ENCODE data around the gene GNG13. TPM values are rescaled to one million over a fixed set of nuclear protein-coding genes. Genes with fewer than 3 reads are reported as not detected.

GNG13 gene
- total and polyA plus RNA-seq, 2 donors (not counting 3 experiments of a cell fraction or from before 2014, with no cell fraction given): not detected

GRCh38 chr16:772959-773358 is 27.6 kb downstream of the GNG13 start:
- Histone ChIP-seq H3K9me3 (replicated peaks; ENCODE audit: control insufficient read depth, insufficient read depth, low read length) (no peaks in the 10 kb centered on the region), H3K27me3 (ENCODE audit: control insufficient read depth in 2 of 2, insufficient read depth in 2 of 2, low read length in 2 of 2) (no peaks in the 10 kb centered on the region), H3K79me2 (ENCODE audit: control insufficient read depth, insufficient read depth, low read length) (no peaks in the 10 kb centered on the region), H3K27ac (ENCODE audit: insufficient read depth, low read depth, low read length) (no peak overlapping the region), H2AFZ (ENCODE audit: low read depth, low read length) (no peak overlapping the region), H3K4me3 (replicated peaks in 1 of 3; ENCODE audit: insufficient read depth in 1 of 3, low read depth in 1 of 3, low read length in 3 of 3) (no peak overlapping the region), H3K36me3 (ENCODE audit: control insufficient read depth in 2 of 2, extremely low read depth in 1 of 2, insufficient read depth in 2 of 2, low read length in 2 of 2) (no peaks in the 10 kb centered on the region), H4K20me1 (replicated peaks; ENCODE audit: control insufficient read depth, extremely low read depth, insufficient read depth, low read length) (no peaks in the 10 kb centered on the region), H3K9ac (replicated peaks; ENCODE audit: extremely low read depth, insufficient read depth, low read length) (no peak overlapping the region), H3K9me1 (replicated peaks; ENCODE audit: control insufficient read depth, extremely low read depth, insufficient read depth, low read length) (no peaks in the 10 kb centered on the region), H3K4me1 (ENCODE audit: control insufficient read depth, extremely low read depth, insufficient read depth, low read length) (no peaks in the 10 kb centered on the region), H3K4me2 (ENCODE audit: insufficient read depth, low read length) (no peak overlapping the region)
- ChIA-PET POLR2A (no interaction called here), CTCF (interaction anchor here (1.3 kb wide), 1 partner anchor 57 kb away, joined by 3 read pairs; no protein-coding TSS in a partner anchor)
- dilution Hi-C loops (cut with MboI; ENCODE audit: extremely low pct_ligation_motif_present, low sequenced_read_pairs) (no loop called here), intact Hi-C loops (cut with micrococcal nuclease) (no loop called here)
- TF ChIP-seq EZH2 (IDR thresholded peaks at IDR 0.05; ENCODE audit: borderline replicate concordance, low read depth, low read length, severe bottlenecking) (no peak), MYC (IDR thresholded peaks at IDR 0.05; ENCODE audit: low read depth, low read length) (no peak), POLR2A (IDR thresholded peaks at IDR 0.05; ENCODE audit: low read depth, low read length) (no peak), MAX (IDR thresholded peaks at IDR 0.05; ENCODE audit: insufficient read depth, insufficient read length) (no peak), CTCF (IDR thresholded peaks at IDR 0.05; ENCODE audit: extremely low read depth in 1 of 2, insufficient read depth in 1 of 2, low read depth in 1 of 2, low read length in 2 of 2) (no peak), POLR2AphosphoS5 (IDR thresholded peaks at IDR 0.05; ENCODE audit: insufficient read depth, low read depth, low read length) (no peak), JUN (IDR thresholded peaks at IDR 0.05; ENCODE audit: borderline replicate concordance, insufficient read depth, insufficient read length, low read depth) (no peak), GATA2 (IDR thresholded peaks at IDR 0.05; ENCODE audit: insufficient read depth, insufficient read length, low read depth, low read length) (no peak), FOS (IDR thresholded peaks at IDR 0.05; ENCODE audit: borderline replicate concordance, insufficient read depth, low read length) (no peak)
- BruUV-seq (replicated peaks): no TSS peak
- DNase-seq (ENCODE audit: low read depth, low spot score) (no peak), FAIRE-seq (no peak)
